Left renal cortex interstitium (tissue), 4 donors: ENCODE results near the gene PHF2. TPM values are rescaled to one million over a fixed set of nuclear protein-coding genes. Genes with fewer than 3 reads are reported as not detected.

Experiments
- DNase-seq, 4 donors: peaks; one replicate each; pipeline ENCODE4 v3.0.0-alpha.2; 2013; ENCODE audit warnings: low read depth in 4 of 4, low spot score in 2 of 4, missing footprints in 1 of 4
- polyA plus RNA-seq, 4 donors: library from polyadenylated mRNA; unstranded; fragments of 120-200 nt; gene quantifications; one replicate each; pipeline ENCODE4 v1.2.1, GENCODE V29; 2013; ENCODE audit not compliant: insufficient read length in 4 of 4

The PHF2 gene
- polyA plus RNA-seq, 4 donors, result 32.9 to 45.3 (median 42.5) TPM

DNA sequence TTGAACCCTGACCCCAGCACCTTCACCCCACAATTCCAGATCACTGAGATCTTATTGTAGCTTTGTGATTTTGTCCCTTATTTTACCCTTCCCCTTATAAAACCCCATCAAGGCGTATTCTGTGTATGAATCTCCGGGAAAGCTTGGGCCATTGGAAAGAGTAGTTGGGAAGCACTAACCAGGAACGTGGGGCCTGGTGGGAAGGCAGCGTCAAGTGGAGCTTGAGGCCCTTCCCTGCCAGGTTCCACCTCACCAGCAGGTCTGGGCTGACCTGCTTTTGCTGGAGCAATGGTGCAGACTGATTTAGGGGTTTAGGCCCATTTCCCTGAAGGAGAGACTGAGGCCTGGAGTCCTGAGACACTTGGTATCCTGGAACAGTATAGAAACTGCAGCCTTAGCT, 9.3 kb downstream of the PHF2 start:
- DNase-seq, result no peak

DNA sequence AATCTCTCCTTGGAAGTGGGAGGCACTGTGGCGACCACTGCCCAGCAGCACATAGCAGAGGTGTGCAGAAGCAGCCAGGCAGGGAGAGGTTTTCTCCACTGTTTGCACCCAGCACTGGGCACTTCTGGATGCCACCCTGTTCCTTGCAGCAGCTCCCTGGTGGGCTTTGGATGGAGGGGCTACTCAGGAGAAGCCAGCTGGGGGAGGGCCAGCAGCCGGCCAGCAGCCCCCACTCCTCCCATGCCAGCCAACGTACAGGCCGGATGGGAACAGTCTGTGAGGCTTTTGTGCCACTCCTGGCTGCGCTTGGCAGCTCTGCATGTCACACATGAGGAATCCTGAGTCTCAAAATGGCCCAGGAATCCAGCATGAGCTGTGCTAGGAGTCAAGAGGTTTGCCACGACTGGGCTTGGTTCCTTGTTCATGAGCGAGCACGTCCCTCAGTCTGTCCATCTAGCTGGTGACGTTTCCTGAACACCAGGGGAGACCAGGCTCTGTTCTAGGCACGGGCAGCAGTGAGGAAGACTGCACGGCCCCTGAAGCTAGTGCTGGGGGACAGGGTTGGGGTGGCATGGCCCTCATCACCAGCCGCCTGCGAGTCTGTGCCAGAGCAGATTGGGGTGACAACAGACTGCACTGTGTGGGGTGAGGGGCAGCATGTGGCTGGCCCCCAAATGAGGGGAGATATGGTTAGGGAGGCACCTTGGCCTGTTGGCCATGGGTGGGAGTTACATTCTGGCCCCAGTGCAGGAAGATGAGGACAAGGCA, 10.1 kb downstream of the PHF2 start:
- no peak for DNase-seq

DNA sequence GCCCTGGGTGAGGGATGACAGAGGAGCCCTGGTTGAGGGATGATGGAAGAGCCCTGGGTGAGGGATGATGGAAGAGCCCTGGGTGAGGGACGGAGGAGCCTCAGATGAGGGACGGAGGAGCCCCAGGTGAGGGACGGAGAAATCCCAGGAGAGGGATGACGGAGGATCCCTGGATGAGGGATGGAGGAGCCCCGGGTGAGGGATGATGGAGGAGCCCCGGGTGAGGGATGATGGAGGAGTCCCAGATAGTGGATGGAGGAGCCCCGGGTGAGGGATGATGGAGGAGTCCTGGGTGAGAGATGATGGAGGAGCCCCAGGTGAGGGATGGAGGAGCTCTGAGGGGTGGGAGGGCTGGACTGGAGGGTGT, 10.9 kb downstream of the PHF2 start:
- DNase-seq, result no peak

DNA sequence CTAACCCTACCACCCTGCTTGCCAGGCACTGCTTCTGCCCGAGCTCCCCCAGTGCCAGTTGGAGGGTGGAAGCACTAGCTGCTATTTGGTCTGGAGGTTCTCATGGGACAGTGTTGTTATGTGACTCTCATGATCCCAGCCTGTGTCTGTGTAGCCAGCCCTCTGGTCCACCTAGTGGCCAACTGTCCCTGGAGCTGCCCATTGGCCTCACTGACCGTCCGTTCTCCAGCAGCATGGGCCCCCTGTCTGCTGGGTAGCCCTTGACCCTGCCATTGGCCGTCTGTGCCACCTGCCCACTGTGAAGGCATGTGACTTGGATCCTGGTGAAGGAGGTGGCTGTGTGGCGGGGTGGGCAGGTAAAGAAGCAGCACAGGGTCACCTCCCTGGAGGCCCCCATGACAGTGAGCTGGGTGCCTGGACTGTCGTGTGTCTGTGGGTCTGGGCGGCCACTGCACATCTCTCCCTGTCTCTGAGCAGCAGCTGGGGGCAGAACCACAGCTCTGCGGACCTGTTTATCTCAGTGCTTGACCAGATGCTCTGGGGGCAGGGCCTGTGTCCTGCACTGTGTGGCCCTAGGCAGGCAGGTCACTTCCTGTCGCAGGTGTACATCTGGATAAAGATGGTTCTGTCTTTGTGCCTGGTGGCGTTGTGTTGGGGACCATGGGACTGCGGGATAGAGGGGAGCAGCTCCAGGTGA, 11.4 kb downstream of the PHF2 start:
- no peak for DNase-seq

DNA sequence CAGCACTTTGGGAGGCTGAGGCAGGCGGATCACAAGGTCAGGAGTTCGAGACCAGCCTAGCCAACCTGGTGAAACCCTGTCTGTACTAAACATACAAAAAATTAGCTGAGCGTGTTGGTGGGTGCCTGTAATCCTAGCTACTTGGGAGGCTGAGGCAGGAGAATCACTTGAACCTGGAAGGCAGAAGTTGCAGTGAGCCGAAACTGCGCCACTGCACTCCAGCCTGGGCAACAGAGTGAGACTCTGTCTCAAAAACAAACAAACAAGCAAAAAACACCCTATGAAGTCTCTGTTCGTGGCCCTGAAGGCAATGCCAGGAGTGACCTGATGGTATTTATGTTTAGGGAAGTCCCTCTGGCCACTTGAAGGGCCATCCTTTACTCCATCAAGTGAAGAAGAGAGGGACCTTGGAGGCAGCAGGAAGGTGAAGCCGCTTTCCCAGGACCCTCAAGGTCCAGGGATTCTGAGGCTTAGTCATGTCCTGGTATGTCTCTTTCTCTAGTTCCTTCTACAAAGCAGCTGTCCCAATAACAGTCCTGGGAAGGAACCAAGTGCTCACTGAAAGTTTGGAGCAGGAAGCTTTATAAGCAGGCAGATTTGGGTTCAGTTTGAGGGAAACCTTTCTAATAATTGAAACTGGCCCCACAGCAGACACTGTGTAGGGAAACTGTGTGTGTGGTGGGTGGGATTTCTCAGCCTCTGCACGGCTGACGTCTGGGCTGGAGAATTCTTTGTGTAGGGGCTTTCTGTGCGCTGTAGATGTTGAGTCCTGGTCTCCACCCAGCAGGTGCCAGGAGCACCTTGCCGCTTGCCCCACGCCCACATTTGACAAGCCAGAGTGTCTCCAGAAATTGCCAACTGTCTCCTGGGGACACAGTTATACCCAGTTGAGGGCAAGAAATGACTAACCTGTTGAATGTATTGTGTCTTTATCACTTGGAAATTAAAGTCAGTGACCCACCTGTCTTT, 12.5 kb downstream of the PHF2 start:
- no peak for DNase-seq

DNA sequence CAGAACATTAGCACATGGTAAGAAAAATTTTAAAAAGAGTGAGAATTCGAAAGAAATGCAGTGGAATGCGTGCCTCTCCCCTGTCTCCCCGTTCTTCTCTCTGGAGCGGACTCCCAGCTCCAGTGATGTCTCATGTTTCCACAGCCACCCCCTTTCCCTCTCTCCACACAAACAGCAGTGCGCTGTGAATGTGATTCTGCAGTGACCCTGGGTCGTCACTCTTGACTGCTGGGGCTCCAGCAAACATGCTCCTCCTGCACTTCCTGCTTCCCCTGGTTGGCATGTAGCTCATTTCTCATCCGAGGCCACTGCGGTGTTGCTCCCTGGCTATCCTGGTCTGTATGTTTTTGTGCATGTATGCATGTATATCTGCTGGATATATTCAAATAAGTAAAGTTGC, 13.3 kb downstream of the PHF2 start:
- peak in 1 of 4 donors; percentile 46 for DNase-seq

DNA sequence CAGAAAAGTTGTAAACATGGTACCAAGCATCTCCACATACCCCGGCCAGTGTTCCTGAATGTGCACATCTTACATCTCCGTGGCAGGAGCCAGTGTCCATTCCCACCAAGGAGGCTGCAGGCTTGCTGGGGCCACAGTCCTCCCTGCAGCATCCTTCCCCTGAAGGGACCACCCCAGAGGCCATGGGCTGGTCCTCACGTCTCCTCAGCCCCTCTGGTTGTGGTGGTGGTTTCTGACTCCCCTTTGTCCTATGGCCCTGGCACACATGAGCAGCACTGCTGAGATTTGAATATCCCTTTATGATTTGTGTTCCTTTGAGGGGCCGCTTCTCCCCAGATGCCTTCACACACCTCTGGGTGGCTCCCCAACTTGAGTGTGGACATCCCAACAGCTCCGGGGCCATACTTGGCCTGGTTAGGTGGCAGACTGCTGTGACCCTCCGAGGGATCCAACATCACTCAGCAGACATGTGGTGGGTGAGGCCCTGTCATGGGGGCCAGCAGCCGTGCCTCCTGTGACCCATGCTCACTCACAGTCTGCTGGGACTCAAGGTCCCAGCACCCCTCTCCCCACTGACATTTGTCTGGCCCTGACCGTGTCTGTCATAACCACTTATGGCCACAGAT, 14.3 kb downstream of the PHF2 start:
- no peak for DNase-seq

DNA sequence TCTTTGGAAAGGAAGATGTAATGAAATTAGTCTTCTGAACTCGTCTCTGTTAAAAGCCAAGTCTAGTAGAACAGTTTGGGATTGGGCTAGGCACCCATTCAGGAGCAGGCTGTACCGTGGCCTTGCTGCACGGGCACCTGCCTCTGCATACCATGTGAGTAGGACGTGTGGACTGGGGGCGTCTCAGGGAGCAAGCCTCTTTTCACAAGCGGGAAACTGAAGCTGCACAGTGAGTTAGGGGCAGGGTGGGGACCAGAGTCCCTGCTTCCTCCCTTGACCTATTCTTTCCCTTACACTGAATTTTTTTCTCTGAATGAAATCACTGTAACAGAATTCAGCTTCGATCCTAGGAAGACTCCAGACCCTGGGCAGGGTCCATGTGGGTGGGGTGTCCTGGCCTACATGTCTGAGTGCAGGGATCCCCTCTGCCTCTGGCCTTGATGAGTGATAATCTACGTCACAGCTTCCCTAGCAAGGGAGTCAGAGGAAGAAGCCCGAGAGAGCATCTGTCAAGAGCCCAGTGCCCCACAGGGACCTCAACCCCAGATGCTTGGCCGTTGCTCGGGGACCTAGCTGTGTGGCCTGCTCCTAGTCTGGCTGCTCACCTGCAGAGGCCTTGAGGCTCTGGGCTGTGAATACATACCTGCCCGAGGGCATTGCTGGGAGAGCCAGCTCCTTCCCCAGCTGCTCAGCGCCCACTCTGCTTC, 15.1 kb downstream of the PHF2 start:
- DNase-seq, result no peak

DNA sequence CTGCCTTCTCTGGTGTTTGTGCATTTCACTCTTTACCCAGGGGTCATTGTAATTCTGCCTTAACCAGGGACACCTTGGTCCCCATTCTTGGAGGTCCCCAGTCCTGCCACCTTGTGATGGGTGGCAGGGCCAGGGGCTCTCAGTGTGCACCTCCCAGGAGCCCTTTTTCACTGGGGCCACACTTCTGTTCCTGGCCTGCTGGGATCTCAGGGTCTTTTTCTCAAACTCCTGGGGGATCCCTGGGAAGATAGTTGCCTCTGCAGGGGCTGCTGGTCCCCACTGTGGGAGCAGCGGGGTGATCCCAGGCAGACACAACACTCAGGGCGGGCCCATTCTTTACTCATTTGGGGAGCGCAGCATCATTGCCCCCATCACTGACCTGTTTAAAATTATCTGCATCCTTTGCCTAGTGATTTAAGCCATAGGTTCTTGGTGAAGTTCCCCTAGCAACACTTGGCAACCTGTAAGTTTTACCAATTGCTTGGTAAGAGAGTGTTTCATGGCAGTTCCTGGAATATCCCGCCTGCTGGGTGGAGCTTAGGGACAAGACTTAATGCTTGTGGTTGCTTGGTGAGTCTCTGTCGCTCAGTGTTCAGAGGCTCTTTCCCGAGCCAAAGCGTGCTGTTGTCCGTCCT, 15.7 kb downstream of the PHF2 start:
- no peak for DNase-seq

DNA sequence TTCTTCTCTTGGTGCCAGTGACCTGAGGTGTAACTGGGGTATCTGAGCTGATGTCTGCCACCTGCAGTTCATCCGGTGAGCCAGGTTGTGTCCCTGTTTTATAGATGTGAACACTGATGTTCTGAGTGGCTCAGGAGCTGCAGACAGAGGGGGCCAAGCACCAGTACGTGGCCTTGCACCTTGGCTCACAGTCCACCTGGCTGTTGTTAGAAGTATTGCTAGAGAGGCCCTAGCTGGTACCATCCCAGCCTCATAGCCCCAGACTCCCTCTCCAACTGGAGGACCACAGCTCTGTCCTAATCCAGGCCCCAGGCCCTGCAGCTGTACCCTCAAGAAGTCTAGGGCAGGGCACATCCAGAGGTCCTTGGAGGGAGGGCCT, 16.2 kb downstream of the PHF2 start:
- DNase-seq, result no peak

DNA sequence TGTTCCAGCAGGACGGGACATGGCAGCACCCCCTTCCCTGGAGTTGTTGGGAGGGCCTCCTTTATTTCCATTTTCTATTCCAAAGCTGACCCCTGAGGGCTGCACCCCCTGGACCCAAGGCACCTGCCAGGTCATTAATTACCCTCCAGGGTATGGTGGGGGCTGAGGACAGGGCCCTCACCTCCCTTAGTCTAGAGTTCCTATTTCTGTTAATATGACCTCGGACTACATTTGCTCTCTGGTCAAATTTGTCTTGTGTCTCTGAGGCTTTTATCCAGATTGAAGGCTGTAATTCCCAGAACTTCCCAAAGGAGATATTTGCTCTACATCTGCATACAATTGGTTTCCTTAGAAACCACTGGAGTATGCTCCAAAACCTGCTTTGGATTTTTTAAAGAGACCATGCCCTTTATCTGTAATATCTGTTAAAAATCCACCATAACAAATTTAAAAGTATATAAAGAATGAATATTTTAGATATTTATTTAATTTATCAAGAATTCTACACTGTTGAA, 16.8 kb downstream of the PHF2 start:
- no peak for DNase-seq

DNA sequence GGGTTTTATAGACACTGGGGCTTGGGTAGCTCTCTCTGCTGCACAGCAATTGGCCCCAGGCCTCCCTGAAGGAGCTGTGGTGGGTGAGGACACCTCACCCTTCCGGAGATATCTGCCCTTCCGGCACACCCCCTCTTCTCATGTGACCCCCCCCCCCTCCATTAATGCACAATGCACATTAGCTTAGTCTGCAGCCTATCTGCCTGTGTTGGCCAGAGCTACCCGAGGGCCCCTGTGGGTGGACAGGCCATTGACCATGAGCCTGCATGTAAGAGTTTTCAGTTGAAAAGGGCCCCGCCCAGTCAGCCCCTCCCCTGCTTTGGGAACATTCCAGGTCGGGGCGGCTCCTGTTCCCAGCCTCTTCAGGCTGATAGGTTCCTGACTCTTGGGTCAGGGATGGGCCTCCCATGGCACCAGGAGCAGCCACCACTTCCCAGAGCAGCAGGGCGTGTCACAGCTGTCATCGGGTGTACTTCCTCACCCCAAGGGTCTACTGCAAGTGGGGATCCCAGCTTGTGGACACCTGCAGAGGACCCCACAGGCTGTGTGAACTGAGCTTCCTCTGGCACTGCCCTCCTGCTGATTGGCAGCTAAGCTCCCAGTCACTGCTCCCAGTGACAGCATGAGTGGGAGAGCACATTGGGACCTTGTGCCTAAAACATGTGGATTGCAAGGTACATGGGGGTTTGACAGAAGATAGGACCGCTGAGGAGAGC, 17.8 kb downstream of the PHF2 start:
- no peak for DNase-seq

DNA sequence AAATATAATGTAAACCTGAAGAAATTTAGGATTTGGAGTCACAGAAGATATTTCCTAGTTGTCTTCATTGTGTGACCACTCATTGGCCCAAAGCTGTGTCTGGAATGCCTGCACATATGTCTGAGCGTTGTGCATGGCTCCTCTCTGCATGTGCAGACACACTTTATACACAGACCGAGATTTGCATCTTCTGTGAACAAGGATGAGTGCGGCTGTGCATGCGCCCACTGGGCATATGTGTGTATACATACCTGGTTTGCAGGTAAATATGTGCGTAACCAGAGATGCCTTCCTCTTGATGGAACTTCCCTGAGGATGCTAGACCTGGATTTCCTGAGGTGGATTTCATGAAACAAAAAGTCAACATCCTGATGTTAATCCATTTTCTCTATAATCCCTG, 19.1 kb downstream of the PHF2 start:
- no peak for DNase-seq

DNA sequence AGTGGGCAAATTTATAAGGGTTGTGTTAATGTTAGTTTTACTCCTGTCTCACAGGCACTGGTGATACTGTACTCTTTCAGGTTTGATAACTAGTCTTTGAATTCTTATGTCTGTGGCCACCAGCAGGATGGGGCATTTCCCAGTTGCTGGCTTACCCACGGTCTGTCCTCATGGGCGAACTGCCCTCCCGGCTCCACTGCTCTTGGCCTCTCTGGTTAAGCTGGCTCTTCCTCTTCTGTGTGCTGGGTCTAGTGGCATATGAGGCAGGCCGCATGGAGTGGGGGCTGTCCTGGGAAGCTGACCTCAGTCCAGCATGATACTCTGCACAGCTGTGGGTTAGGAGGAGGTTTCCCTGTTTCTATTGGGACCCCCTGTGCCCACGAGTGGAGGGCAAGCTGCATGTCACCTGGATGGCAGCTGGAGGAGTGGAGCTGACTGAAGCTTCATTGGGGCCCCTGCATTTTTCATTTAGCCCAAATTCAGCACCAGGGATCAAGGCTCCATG, 19.5 kb downstream of the PHF2 start:
- DNase-seq, result no peak

DNA sequence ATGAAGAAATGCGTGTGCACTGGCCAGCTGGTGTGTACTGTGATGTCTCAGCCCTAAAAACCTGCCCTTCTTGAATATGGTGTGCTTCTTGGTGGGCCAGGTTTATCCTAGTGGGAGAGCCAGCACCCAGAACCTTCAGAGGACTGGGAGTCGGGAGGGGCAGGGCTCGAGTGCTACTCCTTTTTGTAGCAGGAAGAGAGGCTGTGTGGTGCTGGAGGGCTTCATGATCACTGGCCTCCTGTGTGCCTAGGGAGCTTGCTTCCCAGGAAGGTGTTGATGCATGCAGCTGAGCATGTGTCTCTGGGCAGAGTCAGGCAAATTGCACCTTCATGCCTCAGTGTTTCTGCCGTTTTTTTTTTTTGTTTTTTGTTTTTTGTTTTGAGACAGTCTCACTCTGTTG, 20.0 kb downstream of the PHF2 start:
- DNase-seq, result no peak

DNA sequence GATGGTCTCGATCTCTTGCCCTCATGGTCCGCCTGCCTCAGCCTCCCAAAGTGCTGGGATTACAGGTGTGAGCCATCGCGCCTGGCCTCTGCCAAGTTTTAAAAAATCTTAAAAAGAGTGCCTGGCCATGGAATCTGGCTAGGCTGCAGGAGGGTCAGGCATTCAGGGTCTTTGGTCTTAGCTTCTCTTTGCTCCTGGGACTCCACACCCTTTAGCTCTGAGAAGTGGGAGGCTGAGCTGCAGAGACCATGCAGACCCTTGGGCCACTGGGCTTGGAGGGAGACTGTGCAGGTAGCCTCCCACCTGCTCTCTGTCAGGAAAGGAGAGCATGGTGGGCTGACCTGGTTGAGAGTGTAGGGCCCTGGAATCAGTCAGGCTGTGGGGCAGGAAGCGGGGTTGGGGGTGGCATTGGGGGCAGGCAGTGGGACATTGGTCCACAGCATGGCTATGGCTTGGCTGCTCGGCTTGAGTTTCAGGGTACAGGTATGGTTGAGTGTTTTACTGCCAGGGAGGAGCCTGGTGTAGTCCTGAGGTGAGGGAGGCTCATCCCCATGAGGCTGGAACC, 20.8 kb downstream of the PHF2 start:
- DNase-seq, result no peak

DNA sequence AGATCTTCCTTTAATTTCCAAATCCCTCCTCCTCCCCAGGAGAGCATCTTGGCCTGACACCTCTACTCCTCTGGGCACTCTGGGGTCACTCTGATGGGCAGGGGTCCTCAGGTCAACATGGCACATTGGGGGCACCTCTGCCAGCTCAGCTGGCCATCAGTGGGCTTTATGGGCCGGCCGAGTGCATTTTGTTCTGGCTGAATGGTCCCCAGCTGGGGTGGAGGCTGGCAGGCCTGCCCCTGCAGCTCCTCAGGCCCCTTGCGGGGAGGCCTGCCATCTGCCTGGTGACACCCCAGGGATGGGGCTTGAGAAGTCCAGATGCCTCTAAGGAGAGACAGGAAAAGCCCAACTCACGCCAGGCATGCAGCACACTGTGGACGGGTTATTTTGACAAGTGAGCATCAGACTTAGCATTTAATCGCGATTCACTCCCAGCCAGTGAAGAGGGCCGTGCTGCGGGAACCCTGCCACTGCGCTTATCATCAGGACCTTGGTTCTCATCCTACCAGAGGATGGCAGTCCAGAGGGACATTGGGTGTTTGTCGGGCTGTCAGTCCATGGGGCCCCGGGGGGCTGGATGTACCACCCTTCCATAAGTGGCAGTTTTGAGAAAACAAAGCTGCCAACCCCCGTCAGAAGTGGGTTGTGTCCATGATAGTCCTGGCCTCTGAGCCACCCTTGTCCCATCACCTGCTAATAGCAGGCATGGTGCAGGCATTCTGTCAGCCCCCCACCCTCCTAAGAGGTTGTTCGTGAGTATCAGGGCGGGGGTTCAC, 21.7 kb downstream of the PHF2 start:
- no peak for DNase-seq
